Uterus (tissue), 4 donors: ENCODE results near the gene ID2. TPM values are rescaled to one million over a fixed set of nuclear protein-coding genes. Genes with fewer than 3 reads are reported as not detected.
A peak's percentile ranks its signal among the peaks of the same experiment; 100 is the strongest.

Source experiments
- DNase-seq, 2 donors: peaks; one replicate each; pipeline ENCODE4 v3.0.0-alpha.2; 2019 to 2020
- H3K27ac ChIP-seq, 2 donors: fragments of 200-600 bp; sonication (generic); 1 replicate in 1 of 2; 2 replicates in 1 of 2; pipeline ENCODE4 v1.5.1; 2016 to 2018
- H3K27me3 ChIP-seq, 2 donors: fragments of 200-600 bp; sonication (generic); one replicate each; pipeline ENCODE4 v1.5.1; 2018 to 2019; ENCODE audit warnings: control low read depth in 1 of 2
- H3K36me3 ChIP-seq, 2 donors: fragments of 200-600 bp; sonication (generic); one replicate each; pipeline ENCODE4 v1.5.1; 2019; ENCODE audit warnings: control low read depth in 1 of 2
- H3K4me1 ChIP-seq, 2 donors: fragments of 200-600 bp; sonication (generic); one replicate each; pipeline ENCODE4 v1.5.1; 2018 to 2019; ENCODE audit warnings: control low read depth in 1 of 2
- H3K4me3 ChIP-seq, 2 donors: fragments of 200-600 bp; sonication (generic); 1 replicate in 1 of 2; 2 replicates in 1 of 2; pipeline ENCODE4 v1.5.1; 2018 to 2019; ENCODE audit warnings: mild to moderate bottlenecking in 1 of 2
- H3K9me3 ChIP-seq, 2 donors: fragments of 200-600 bp; sonication (generic); one replicate each; pipeline ENCODE4 v1.5.1; 2019; ENCODE audit warnings: control low read depth in 1 of 2
- CTCF ChIP-seq, 4 experiments: fragments of 200-600 bp in 2 of 4; fragments of 450-650 bp in 2 of 4; sonication (generic) in 2 of 4; IDR thresholded peaks; one replicate each; pipeline ENCODE4 v1.5.1; 2016 to 2019; ENCODE audit warnings: antibody characterized with exemption in 4 of 4, mild to moderate bottlenecking in 2 of 4, moderate library complexity in 1 of 4
- POLR2A ChIP-seq, 2 donors: fragments of 450-650 bp; IDR thresholded peaks; one replicate each; pipeline ENCODE4 v1.6.1; 2016; ENCODE audit warnings: antibody characterized with exemption in 2 of 2, mild to moderate bottlenecking in 1 of 2, moderate library complexity in 1 of 2
- intact Hi-C: fragments of 100-400 bp; cut with DNase I; formaldehyde crosslinking; loops from one replicate; pipeline ENCODE4 v1.15.1; 2023; ENCODE audit warnings: low total_unique reads
- total RNA-seq, 4 donors: library from RNA; depleted of rRNA in 3 of 4; stranded (reverse); fragments of >200 nt in 3 of 4; gene quantifications; one replicate each; pipeline versions ENCODE4 v1.1.0 to v1.2.4, GENCODE V29; 2014 to 2023
- donor health status: DM: yes; HTN: yes; CAD: no.

The ID2 gene
- total RNA-seq, 4 donors from 2014 or later = 36.9 to 341 (median 176) TPM

DNA sequence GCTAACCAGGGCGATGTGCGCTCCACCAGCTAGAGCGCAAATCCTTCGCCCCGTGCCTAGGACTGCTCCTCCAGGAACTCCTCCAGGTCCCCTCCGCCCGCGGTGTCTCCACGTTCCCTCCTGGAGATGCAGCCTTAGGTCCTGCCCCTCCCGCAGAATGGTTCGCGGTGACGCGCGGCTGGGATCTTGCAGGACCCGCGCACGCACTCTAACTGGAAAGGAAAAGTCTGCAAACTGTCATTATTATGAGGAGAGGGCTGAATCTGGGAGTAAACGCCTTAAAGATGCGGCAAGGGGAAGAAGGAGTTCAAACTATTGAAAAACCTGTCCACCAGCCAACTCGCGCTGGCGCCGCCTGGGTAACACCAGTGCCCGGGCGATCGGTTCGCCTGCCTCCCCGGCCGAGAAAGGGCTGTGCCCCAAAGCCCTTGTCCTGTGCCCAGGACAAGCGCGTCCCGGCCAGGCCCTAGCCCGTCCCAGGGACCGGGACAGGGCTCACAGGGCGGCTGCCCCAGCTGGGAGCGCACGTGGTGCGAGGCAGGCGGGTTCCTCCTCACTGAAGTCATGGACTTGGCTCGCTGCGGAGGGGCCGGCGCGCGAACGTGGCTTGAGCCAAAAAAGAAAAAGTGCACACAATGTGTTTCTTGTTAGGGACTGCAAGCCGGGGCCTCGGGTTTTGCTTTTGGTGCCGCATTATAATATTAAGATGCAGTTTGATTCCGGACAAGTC, 5.5 kb upstream of the ID2 start:
- Histone ChIP-seq H3K4me3 (peak overlapping the region; percentile 35 to 49), H3K27ac (peak overlapping the region; percentile 91 to 94), H3K27me3 (no peaks in the 10 kb centered on the region), H3K9me3 (no peaks in the 10 kb centered on the region), H3K4me1 (peaks cover 0 to 5% of the 10 kb centered on the region in 2 donors), H3K36me3 (no peaks in the 10 kb centered on the region)
- DNase-seq = peak; percentile 90
- intact Hi-C loops = no loop called here
- peak; percentile 36 to 49 for TF ChIP-seq POLR2A (IDR thresholded peaks at IDR 0.05)
- no peak for TF ChIP-seq CTCF (IDR thresholded peaks at IDR 0.05)

DNA sequence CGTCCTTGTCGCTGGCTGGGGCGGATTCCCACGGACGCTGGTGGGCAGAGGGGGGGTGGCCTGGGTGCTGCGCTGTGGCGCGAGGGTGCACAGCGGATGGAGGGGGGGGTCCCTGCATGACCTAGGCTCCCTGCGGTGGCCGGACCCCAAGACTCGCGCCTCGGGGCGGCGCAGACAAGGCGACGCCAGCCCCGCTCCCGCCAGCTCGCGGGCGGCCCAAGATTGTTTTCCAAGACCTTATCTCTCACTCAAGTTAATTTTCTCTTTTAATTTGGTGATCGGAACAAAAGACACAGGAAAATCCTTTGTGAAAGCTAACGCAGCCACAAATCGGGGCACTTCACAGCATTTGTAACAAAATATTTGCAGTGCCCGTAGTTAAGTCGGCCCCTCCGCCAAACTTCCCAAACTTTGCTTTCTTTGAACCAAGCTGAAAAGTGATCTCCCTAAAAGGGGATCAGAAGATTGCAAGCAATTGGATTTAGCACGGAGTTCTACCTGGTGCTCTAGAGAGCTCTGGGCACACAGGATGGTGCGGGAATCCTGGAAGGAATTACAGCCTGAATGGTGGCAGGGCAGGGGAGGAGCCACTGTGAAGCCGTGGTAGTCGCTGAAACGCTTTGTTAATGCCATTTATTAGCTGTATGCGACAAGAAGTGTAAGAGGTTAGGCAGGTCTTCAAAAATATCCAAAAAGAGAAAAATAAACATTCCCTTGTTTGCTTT, 4.8 kb upstream of the ID2 start:
- no peak for DNase-seq
- H3K27ac ChIP-seq = peak overlapping the region; percentile 91 to 94
- H3K27me3 ChIP-seq = no peaks in the 10 kb centered on the region
- intact Hi-C loops = no loop called here
- no peaks in the 10 kb centered on the region for H3K9me3 ChIP-seq
- H3K4me1 ChIP-seq = peaks cover 0 to 5% of the 10 kb centered on the region in 2 donors
- no peaks in the 10 kb centered on the region for H3K36me3 ChIP-seq
- TF ChIP-seq POLR2A (IDR thresholded peaks at IDR 0.05) (no peak), CTCF (IDR thresholded peaks at IDR 0.05) (no peak)
- peak overlapping the region; percentile 35 to 49 for H3K4me3 ChIP-seq

DNA sequence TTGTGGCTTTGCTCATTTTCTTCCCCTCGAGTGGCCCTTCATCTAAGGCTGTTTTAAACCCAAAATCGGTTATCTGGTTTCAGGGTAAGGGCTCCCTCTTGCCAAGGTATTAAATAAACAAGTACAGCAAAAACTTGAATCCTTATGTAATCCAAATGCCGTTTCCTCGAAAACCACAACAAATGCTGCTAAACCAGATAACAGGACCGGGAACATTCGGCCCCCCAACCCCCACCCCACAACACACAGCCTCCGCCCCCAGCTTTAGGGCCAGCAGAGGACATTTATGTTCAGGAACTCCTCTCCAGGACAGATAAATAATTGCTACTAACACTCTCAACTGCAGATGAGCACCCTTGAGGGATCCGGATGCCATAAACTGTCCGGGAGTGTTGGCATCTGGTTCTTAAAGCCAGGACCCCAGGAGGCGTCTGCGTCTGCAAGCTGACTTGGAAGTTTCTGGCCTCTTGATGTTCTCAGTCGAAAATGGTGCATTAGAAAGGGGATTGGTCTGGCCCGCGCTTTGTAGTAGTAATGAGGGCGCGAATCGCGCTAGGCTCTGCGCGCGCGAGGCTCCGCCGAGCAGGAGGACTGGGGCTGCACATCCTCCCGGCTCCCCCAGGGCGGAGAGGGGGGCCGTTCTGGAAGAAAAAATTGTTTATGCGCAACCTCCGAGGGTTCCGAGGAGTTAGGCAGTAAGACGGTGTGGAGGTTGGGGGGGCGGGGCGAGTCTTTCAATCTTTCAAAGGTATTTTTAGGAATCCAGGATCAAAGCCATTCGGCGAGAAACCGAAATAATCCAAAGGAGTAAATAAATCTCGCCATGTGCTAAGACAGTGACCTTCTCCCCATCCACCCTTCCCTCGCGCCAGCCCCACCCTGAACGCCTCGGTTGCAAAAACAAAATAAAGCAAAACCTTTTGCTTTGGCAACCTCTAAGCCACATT, 3.9 kb upstream of the ID2 start:
- no peaks in the 10 kb centered on the region for H3K9me3 ChIP-seq
- no peaks in the 10 kb centered on the region for H3K36me3 ChIP-seq
- TF ChIP-seq POLR2A (IDR thresholded peaks at IDR 0.05) = peak in 1 of 2 donors; percentile 35
- TF ChIP-seq CTCF (IDR thresholded peaks at IDR 0.05) = peak in 2 of 4 experiments; percentile 8 to 23
- H3K27ac ChIP-seq = peak overlapping the region; percentile 91 to 94
- H3K4me3 ChIP-seq = peak overlapping the region; percentile 37 to 49
- peaks cover 0 to 5% of the 10 kb centered on the region in 2 donors for H3K4me1 ChIP-seq
- no peaks in the 10 kb centered on the region for H3K27me3 ChIP-seq
- DNase-seq = peak; percentile 51 to 56
- intact Hi-C loops = no loop called here

GRCh38 chr2:8678731-8679566, 2.9 kb upstream of the ID2 start:
- peak; percentile 85 to 91 for DNase-seq
- TF ChIP-seq CTCF (IDR thresholded peaks at IDR 0.05) = peak in 3 of 4 experiments; percentile 3 to 22 (median 5)
- peak; percentile 43 to 52 for TF ChIP-seq POLR2A (IDR thresholded peaks at IDR 0.05)
- peak overlapping the region; percentile 91 to 94 for H3K27ac ChIP-seq
- peaks cover 0 to 5% of the 10 kb centered on the region in 2 donors for H3K4me1 ChIP-seq
- no peaks in the 10 kb centered on the region for H3K9me3 ChIP-seq
- no peaks in the 10 kb centered on the region for H3K27me3 ChIP-seq
- no peaks in the 10 kb centered on the region for H3K36me3 ChIP-seq
- H3K4me3 ChIP-seq = peak overlapping the region; percentile 37 to 49
- intact Hi-C loops = no loop called here
